ENCODE data around the gene HMGA1. TPM values are rescaled to one million over a fixed set of nuclear protein-coding genes. Genes with fewer than 3 reads are reported as not detected.

The HMGA1 gene
- total and polyA plus RNA-seq, 2 of the 13 experiments (the other 11 are each of a cell fraction or from before 2014, with no cell fraction given) = 117 to 145 TPM

DNA sequence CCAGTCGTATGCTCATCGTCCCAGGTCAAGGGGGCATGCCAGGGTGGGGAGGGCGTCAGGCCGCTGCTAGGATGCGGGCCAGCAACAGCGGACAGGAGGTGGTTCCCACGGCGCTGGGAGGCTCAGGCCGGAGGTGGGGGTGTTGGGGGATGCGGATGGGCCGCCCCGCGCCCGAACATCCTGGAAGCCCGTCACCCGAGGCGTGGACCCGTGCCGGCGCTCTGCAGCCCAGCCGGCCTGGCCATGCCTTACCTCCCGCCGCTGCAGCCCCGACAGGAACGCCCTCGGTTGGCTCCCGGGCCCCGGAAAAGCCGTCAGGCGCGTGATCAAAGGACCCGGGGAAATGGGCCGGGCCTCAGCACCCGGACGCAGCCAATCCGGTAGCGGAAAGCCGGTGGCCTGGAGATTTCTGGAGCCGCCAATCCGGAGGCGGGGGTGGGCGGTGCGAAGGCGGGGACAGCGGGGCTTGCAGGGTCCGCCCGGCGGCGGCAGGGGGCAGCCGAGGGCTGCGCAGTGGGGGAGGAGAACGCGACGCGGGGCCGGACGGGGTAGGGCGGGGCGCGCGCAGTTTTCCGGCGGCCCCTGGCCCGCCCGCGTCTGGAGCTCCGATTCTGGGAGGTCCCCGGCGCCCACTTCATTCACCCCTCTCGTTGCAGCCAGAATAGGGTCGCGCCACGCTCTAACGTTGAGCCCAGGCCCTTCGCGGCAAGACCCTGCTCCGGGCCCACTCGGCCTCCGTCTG is 12.2 kb downstream of the HMGA1 start, which contains the start of gene SMIM29 (continued):
- TF ChIP-seq, protein P1, sequence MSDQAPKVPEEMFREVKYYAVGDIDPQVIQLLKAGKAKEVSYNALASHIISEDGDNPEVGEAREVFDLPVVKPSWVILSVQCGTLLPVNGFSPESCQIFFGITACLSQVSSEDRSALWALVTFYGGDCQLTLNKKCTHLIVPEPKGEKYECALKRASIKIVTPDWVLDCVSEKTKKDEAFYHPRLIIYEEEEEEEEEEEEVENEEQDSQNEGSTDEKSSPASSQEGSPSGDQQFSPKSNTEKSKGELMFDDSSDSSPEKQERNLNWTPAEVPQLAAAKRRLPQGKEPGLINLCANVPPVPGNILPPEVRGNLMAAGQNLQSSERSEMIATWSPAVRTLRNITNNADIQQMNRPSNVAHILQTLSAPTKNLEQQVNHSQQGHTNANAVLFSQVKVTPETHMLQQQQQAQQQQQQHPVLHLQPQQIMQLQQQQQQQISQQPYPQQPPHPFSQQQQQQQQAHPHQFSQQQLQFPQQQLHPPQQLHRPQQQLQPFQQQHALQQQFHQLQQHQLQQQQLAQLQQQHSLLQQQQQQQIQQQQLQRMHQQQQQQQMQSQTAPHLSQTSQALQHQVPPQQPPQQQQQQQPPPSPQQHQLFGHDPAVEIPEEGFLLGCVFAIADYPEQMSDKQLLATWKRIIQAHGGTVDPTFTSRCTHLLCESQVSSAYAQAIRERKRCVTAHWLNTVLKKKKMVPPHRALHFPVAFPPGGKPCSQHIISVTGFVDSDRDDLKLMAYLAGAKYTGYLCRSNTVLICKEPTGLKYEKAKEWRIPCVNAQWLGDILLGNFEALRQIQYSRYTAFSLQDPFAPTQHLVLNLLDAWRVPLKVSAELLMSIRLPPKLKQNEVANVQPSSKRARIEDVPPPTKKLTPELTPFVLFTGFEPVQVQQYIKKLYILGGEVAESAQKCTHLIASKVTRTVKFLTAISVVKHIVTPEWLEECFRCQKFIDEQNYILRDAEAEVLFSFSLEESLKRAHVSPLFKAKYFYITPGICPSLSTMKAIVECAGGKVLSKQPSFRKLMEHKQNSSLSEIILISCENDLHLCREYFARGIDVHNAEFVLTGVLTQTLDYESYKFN (CRISPR knock-in tag; conservative IDR thresholded peaks at IDR 0.05) = peak; percentile 60
- no peak for TF ChIP-seq ATM (IDR thresholded peaks at IDR 0.05; ENCODE audit: borderline replicate concordance)
- no peak for TF ChIP-seq ZNF34 (CRISPR knock-in tag; IDR thresholded peaks at IDR 0.05; ENCODE audit: borderline replicate concordance)
- TF ChIP-seq FOXJ3 (CRISPR knock-in tag; IDR thresholded peaks at IDR 0.05; ENCODE audit: borderline replicate concordance) = no peak; the same call in 1 of the 2 replicates
- TF ChIP-seq, protein P2, sequence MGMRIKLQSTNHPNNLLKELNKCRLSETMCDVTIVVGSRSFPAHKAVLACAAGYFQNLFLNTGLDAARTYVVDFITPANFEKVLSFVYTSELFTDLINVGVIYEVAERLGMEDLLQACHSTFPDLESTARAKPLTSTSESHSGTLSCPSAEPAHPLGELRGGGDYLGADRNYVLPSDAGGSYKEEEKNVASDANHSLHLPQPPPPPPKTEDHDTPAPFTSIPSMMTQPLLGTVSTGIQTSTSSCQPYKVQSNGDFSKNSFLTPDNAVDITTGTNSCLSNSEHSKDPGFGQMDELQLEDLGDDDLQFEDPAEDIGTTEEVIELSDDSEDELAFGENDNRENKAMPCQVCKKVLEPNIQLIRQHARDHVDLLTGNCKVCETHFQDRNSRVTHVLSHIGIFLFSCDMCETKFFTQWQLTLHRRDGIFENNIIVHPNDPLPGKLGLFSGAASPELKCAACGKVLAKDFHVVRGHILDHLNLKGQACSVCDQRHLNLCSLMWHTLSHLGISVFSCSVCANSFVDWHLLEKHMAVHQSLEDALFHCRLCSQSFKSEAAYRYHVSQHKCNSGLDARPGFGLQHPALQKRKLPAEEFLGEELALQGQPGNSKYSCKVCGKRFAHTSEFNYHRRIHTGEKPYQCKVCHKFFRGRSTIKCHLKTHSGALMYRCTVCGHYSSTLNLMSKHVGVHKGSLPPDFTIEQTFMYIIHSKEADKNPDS (CRISPR knock-in tag; IDR thresholded peaks at IDR 0.05) = 0 out of 2 replicates have a peak, but pooled peaks have one; percentile 23
- TF ChIP-seq ZNF180 (CRISPR knock-in tag; IDR thresholded peaks at IDR 0.05; ENCODE audit: borderline replicate concordance, low read depth) = no peak
- TF ChIP-seq ZNF790 (CRISPR knock-in tag; IDR thresholded peaks at IDR 0.05; ENCODE audit: borderline replicate concordance) = no peak
- TF ChIP-seq ZBTB21 (CRISPR knock-in tag; IDR thresholded peaks at IDR 0.05) = no peak
- TF ChIP-seq, protein P3, sequence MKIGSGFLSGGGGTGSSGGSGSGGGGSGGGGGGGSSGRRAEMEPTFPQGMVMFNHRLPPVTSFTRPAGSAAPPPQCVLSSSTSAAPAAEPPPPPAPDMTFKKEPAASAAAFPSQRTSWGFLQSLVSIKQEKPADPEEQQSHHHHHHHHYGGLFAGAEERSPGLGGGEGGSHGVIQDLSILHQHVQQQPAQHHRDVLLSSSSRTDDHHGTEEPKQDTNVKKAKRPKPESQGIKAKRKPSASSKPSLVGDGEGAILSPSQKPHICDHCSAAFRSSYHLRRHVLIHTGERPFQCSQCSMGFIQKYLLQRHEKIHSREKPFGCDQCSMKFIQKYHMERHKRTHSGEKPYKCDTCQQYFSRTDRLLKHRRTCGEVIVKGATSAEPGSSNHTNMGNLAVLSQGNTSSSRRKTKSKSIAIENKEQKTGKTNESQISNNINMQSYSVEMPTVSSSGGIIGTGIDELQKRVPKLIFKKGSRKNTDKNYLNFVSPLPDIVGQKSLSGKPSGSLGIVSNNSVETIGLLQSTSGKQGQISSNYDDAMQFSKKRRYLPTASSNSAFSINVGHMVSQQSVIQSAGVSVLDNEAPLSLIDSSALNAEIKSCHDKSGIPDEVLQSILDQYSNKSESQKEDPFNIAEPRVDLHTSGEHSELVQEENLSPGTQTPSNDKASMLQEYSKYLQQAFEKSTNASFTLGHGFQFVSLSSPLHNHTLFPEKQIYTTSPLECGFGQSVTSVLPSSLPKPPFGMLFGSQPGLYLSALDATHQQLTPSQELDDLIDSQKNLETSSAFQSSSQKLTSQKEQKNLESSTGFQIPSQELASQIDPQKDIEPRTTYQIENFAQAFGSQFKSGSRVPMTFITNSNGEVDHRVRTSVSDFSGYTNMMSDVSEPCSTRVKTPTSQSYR (CRISPR knock-in tag; IDR thresholded peaks at IDR 0.05; ENCODE audit: borderline replicate concordance) = peak; percentile 78; the same call in 1 of the 2 replicates
- TF ChIP-seq, protein P4, sequence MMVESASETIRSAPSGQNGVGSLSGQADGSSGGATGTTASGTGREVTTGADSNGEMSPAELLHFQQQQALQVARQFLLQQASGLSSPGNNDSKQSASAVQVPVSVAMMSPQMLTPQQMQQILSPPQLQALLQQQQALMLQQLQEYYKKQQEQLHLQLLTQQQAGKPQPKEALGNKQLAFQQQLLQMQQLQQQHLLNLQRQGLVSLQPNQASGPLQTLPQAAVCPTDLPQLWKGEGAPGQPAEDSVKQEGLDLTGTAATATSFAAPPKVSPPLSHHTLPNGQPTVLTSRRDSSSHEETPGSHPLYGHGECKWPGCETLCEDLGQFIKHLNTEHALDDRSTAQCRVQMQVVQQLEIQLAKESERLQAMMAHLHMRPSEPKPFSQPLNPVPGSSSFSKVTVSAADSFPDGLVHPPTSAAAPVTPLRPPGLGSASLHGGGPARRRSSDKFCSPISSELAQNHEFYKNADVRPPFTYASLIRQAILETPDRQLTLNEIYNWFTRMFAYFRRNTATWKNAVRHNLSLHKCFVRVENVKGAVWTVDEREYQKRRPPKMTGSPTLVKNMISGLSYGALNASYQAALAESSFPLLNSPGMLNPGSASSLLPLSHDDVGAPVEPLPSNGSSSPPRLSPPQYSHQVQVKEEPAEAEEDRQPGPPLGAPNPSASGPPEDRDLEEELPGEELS (CRISPR knock-in tag; IDR thresholded peaks at IDR 0.05) = no peak
- TF ChIP-seq ZNF333 (CRISPR knock-in tag; IDR thresholded peaks at IDR 0.05; ENCODE audit: borderline replicate concordance) = no peak; the same call in 1 of the 2 replicates
- TF ChIP-seq MIER2 (CRISPR knock-in tag; IDR thresholded peaks at IDR 0.05) = no peak; the same call in 1 of the 2 replicates

Measured in HepG2 (cell line).